Gastrocnemius medialis (tissue), 4 donors: ENCODE measurements around the gene ARHGAP19.

Experiments
- CTCF ChIP-seq, 5 experiments: fragments of 450-650 bp in 3 of 5; fragments of 200-600 bp in 2 of 5; sonication (generic) in 2 of 5; IDR thresholded peaks in 4 of 5; conservative IDR thresholded peaks in 1 of 5; 1 replicate in 4 of 5; 2 replicates in 1 of 5; pipeline ENCODE4 v1.5.1; 2016 to 2019; ENCODE audit warnings: antibody characterized with exemption in 5 of 5, mild to moderate bottlenecking in 3 of 5, moderate library complexity in 3 of 5
- POLR2A ChIP-seq, 2 donors: fragments of 450-650 bp; IDR thresholded peaks; one replicate each; pipeline ENCODE4 v1.6.1; 2017; ENCODE audit warnings: antibody characterized with exemption in 2 of 2, mild to moderate bottlenecking in 2 of 2, moderate library complexity in 2 of 2

DNA sequence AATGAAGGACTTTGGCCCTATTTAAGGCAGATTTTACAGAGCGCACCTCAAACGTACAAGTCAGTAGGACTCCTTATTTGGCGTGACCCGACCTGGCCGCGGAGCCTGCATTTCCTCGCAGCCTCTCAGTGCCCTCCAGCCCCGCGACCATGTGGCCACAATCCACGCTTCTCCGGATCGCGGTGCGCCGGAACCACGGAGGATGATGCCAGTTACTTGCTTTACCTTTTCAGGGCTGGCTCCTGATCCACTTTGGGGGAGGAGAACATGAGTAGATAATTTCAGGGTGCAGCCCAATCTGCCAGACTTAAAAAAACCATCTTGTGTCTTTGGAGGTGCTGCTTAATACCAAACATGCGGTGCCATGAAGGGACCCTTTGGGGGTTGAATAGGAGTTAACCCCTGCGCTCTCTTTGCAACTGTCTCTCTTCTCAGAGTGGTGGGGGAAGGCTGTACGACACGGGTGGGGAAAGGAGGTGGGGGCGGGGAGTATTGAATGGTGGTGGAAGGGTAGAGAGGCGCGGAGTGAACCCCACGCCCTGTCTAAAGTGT, 28.1 kb upstream of the ARHGAP19 start:
- TF ChIP-seq POLR2A (IDR thresholded peaks at IDR 0.05) (no peak), CTCF (IDR thresholded peaks at IDR 0.05 in 4 of 5, conservative IDR thresholded peaks at IDR 0.05 in 1 of 5) (no peak)
